Measurements from ENCODE around the gene ZNF287. TPM values are rescaled to one million over a fixed set of nuclear protein-coding genes. Genes with fewer than 3 reads are reported as not detected.
"Not testable (repeated sequence)": the region's sequence is repeated elsewhere in the genome, so short reads cannot be mapped to it uniquely, and the experiment has no call there.

ZNF287 gene
- polyA plus RNA-seq (2014; cell fraction: cytosol; rRNA removed), result 7.6 and 12.0 TPM in 2 replicates
- 8.1 and 10.4 TPM in 2 replicates for polyA plus RNA-seq (2014; cell fraction: nucleus; rRNA removed)

DNA sequence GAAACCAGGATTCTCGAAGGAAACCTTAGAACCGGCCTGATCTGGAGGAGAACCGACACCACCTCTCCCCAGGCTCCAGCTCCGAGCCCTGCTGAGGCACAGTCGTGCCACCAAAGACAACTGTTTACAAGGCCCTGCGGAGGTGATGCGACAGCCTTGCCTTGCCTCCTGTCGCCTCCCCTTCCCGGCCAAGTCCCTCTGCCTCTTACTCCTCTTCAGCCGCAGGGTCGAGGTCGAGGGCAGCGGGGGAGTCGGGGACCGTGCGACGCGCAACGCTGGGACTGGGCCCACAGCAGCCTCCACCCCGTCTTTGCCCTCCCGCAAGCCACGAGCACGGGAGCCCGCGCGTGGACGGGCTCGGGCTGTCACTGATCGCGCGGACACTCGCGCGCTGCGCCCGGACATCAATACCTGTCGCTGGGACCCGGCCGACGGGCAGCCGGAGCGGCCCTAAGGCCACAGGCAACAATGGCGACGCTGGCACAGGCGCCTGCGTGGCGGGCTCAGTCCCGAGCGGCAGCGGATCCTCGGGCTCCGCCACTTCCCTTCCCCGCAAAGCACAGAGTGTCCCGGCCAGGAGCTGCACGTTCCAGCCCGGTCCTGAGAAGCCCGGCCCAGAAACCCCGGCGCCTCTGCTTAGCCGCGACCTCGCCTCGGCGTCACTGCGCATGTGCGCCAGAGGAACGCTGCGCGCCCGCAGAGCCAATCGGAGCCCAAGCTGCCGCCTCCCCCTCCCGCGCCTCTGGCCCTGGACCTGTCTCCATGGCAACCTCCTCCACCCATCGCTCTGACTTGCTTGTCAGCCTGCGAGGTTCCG lies at the start of gene ZNF287:
Gene ZNF287 (minus strand): TSS at position 664 of the 817 bp plus-strand sequence. CDS start 1,473 bp downstream, outside the sequence.
- DNase-seq (ENCODE audit: low spot score), result peak; percentile 94

GRCh38 chr17:16617481-16618060 lies 48.6 kb upstream of the ZNF287 start:
- no peak for DNase-seq (ENCODE audit: low spot score)

DNA sequence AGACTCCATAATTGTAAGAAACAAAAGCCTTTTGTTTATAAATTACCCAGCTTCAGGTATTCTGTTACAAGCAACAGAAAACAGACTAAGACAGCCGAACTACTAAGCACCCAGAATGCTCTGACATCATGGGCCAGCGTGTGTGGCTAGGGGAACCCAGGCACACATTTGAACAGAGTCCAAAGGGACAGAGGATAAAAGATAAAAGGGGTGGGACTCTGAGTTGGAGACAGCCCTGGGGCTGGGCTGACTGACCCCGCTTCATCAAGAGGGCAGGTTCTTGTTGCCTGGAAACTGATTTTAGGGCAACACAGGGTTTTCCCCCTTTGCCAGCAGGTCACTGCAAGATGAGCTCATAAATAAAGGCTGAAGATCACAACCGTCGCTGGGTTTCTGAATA lies 30.5 kb upstream of the ZNF287 start:
- DNase-seq (ENCODE audit: low spot score), result no peak

DNA sequence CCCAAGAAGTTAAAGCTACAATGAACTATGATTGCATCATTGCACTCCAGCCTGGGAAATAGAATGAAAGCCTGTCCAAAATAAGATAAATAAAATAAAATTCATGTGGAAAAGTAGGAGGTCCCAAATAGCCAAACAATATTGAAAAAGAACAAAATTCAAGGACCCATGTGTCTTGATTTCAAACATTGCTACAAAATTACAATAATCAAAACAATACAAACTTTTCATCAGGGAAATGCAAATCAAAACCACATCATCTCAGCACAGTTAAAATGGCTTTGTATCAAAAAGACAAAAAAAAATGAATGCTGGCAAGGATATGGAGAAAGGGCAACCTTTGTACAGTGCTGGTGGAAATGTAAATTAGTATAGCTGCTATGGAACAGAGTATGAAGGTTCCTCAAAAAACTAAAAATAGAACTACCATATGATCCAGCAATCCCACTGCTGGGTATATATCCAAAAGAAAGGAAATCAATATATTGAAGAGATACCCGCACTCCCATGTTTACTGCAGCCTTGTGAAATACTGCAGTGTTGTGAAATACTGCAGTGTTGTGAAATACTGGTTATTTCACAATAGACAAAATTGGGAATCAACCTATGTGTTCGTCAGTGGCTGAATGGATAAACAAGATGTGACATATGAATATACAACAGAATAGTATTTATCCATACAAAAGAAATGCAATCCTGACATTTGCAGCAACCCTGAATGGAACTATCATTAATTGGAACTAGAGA lies 24.5 kb upstream of the ZNF287 start:
- DNase-seq (ENCODE audit: low spot score), result no peak

GRCh38 chr17:16589097-16589969 lies 20.3 kb upstream of the ZNF287 start:
- peak; percentile 92 for DNase-seq (ENCODE audit: low spot score)

DNA sequence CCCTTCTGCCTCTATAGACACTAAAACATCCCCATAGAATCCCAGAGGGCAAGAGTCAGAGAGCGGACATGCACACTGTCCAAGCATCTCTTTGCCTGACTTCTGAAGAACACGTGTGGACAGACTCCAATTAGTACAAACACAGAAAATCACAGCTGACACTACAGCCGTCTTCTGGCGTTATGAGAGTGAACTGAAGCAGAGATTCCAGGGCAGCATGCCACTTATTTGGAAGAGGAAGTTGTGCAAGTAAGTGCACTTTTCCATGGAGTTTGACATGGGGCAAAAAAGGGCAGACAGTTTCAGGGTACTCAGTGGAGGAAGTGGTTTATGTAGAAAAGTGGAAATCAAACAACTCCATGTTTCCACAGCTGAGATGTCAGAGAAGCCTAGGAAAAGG lies 16.8 kb upstream of the ZNF287 start:
- no peak for DNase-seq (ENCODE audit: low spot score)

DNA sequence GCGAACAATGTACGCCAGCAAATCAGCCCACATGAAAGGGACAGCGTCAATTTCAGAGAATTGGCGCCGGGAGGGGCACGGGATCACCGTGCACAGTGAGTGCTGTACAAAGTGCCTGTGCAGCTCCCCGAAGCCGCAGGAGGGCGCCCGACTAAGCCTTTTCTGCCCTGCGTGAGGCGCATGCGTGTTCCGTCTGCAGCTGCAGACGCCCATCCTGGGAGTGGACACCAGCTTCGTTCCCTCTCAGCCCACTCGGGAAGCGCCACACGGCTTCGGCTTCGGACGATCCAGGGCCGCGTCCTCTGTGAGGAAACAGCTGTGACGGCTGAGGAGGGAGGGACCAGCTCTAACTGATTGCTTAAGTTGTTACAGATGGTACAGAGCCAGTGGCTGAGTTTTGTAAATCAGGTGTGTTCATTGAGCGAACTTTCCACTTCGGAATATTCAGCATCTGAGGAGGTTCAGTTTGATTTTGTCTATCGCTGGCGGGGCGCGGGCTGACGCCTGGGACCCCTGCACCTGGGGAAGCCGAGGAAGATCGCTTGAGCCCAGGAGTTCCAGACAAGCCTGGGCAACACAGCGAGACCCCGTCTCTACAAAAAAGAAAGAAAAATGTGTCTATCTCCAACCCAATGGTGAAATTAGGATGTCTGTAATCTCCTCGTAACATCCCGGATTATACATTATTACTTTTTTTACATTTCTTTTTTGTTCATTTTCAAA lies 15.4 kb upstream of the ZNF287 start:
- DNase-seq (ENCODE audit: low spot score), result peak; percentile 91

DNA sequence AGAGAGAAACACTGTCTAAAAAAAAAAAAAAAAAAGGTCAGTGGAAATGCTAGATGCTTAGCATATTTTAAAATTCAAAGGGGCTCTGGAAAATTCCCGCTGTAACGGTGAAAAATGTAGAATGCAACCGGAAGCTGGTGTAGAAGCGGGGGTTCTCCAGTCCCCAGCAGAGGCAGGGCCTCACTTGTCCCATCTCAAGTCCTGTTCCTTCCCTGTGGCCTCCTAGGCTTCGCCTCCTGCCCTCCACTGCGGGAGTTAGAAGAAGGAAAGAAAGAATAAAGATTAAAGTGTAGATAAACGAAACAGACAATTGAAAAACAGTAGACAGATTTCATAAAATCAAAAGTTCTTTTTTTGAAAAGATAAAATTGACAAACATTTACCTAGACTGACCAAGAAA lies 14.8 kb upstream of the ZNF287 start:
- DNase-seq (ENCODE audit: low spot score), result no peak

DNA sequence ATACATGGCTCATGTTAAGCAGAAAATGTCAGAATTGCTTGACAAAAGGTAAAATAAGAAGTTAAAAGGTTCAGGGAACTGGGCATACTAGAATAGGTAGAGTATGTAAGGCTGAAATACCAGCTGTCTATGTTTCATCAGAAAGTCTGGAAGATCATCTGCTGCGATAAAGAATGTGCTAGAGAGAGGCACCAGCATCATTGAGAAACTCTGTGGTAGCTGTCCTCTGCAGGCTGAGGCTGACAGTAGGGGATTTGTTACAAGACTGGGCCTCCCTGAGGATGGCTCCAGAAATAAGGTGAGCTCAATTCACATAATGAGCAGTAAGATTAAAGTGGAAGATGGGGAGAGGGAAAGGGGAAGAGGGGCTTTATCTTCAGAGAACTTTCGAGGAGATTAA lies 4.5 kb upstream of the ZNF287 start:
- no peak for DNase-seq (ENCODE audit: low spot score)

DNA sequence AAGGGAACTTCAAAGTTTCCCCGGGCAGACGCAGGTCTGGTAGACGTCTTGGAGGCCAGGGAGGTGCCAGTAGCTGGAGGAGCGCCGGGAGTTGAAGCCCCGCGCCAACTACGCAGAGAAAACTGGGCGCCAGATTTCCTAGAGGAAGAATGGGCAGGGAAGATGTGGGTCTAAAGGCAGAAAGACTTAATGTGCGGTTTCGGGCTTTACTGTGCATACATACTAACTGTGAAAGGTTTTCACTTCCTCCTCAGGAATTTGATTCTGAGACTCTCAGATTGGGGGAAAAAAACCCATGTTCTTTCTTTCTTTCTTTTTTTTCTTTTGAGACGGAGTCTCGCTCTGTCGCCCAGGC lies 331 bp upstream of the ZNF287 start:
- no peak for DNase-seq (ENCODE audit: low spot score)

DNA sequence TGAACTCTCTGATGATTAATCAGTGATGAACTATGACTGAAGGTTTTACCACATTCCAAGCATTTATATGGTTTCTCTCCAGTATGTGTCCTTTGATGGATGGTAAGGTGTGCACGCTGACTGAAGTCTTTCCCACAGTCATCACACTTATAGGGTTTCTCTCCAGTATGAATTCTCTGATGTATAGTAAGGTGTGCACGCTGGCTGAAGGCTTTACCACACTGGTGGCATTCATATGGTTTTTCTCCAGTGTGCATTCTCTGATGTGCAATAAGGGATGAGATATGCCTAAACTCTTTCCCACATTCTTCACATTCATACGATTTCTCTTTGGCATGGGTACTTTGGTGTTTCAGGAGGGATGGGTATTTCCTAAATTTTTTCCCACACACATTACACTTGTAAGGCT lies 16.4 kb downstream of the ZNF287 start:
- DNase-seq (ENCODE audit: low spot score), result no peak

DNA sequence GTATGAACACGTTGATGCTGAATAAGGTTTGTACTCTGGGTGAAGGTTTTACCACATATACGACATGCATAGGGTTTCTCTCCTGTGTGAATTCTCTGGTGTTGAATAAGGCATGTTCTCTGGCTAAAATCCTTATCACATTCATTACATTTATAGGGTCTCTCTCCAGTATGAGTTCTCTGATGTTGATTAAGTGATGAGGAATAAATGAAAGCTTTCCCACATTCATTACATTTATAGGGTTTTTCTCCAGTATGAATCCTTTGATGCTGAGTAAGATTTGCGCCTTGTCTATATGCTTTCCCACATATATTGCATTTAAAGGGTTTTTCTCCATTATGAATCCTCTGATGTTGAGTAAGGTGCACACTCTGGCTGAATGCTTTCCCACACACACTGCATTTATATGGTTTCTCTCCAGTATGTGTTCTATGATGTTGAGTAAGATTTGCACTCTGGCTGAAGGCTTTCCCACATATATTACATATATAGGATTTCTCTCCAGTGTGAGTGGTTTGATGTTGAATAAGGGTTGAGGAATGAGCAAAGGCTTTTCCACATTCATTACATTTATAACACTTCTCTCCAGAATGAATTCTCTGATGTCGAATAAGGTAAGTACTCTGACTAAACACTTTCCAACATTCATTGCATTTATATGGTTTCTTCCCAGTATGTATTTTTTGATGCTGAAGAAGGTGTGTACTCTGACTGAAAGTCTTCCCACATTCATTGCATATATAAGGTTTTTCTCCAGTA lies 16.9 kb downstream of the ZNF287 start:
- DNase-seq (ENCODE audit: low spot score), result no peak

GRCh38 chr17:16537130-16537458 lies 31.9 kb downstream of the ZNF287 start:
- no peak for DNase-seq (ENCODE audit: low spot score)

GRCh38 chr17:16534236-16534635 lies 34.8 kb downstream of the ZNF287 start:
- DNase-seq (ENCODE audit: low spot score), result no peak

DNA sequence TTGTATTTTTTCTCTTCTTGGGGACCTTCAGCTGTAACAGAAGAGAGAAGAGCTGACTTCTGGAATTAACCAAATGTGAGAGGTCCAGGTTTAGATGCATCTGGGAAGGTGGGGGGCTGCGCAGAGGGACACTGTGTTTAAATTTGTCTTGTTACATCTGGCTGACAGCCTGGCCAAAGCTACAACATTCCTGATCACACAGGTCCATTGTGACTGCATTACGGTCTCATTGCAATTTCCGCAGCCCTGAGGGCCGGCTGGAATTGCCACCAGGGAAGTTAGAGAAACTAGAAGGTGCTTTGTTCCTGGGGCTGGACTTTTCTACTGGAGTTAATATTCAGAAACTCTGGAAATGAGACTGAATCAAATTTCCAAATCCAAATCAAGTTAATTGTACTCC lies 39.1 kb downstream of the ZNF287 start:
- no peak for DNase-seq (ENCODE audit: low spot score)

DNA sequence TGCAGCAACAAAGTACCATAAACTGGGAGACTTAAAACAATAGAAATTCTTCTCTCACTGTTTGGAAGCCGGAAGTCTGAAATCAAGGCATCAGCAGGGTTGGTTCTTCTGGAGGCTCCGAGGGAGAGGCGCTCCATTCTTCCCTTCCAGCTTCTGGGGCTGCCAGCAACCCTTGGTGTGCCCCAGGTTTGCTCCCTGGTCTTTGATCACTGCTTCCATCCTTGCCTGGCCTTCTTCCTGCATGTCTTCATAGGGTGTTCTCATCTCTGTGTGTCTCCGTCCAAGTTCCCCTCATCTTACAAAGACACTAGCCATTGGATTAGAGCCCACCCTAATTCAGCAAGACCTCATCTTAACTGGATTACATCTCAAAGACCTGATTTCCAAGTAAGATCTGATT lies 41.7 kb downstream of the ZNF287 start:
- DNase-seq (ENCODE audit: low spot score), result no peak

DNA sequence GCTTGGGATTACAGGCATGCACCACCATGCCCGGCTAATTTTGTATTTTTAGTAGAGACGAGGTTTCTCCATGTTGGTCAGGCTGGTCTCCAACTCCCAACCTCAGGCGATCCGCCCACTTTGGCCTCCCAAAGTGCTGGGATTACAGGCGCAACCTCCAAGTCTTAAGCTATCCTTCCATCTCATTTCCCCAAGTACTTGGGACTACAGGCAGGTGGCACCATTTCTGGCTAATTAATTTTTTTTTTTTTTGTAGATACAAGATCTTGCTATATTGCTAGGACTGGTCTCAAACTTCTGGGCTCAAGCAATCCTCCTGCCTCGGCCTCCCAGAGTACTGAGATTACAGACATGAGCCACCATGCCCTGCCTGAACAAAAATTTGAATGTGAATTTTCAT lies 43.4 kb downstream of the ZNF287 start:
- DNase-seq (ENCODE audit: low spot score), result not testable (repeated sequence)

GRCh38 chr17:16521070-16521727 lies 47.8 kb downstream of the ZNF287 start:
- peak; percentile 82 for DNase-seq (ENCODE audit: low spot score)

DNA sequence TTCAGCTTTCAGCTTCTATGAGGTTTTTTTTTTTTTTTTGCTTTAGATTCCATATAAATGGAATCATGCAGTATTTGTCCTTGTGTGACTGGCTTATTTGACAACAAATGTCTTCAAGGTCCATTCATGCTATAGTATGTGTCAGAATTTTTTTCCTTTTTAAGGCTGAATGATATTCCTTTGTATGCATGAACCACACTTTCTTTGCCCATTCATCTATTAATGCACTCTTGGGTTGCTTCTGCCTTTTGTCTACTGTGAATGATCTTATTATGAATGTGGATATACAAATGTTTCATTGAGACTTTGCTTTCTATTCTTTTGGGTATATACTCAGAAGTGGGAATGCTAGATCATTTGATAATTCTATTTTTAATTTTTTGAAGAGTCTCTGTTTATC lies 50.0 kb downstream of the ZNF287 start:
- DNase-seq (ENCODE audit: low spot score), result no peak

GRCh38 chr17:16517477-16517876 lies 51.5 kb downstream of the ZNF287 start:
- DNase-seq (ENCODE audit: low spot score), result no peak

Measured in SK-N-DZ (cell line).